GM19468 (cell line): ENCODE results near the gene RNF114.
A peak's percentile ranks its signal among the peaks of the same experiment; 100 is the strongest.

Experiments
- ATAC-seq: cut with Tn5 transposase; IDR thresholded peaks from one replicate; pipeline ENCODE4 v1.9.1; 2021; ENCODE audit warnings: mild to moderate bottlenecking, moderate library complexity, moderate number of reproducible peaks; ENCODE audit not compliant: unreplicated experiment; ENCODE audit errors: extremely low read depth

RNF114 gene

DNA sequence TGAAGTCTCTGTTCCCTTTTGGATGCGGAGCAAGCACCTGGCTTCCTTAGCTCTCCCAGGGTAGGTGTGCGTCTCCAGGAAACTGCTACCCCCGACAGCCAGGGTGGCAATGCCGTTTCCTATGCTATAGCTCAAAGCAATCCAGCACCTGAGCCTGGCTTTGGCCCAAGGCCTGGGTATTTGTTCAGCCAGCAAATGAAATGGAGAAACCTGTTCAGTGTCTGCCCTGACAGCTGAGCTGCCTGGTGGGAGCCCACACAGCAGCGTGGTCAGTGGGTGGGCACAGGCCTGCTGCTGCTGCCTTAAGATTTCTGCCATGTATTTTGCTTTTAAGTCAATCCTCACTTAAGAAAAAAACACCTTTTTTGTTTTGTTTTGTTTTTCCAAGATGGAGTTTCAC, 34.6 kb upstream of the RNF114 start:
- ATAC-seq = no peak

DNA sequence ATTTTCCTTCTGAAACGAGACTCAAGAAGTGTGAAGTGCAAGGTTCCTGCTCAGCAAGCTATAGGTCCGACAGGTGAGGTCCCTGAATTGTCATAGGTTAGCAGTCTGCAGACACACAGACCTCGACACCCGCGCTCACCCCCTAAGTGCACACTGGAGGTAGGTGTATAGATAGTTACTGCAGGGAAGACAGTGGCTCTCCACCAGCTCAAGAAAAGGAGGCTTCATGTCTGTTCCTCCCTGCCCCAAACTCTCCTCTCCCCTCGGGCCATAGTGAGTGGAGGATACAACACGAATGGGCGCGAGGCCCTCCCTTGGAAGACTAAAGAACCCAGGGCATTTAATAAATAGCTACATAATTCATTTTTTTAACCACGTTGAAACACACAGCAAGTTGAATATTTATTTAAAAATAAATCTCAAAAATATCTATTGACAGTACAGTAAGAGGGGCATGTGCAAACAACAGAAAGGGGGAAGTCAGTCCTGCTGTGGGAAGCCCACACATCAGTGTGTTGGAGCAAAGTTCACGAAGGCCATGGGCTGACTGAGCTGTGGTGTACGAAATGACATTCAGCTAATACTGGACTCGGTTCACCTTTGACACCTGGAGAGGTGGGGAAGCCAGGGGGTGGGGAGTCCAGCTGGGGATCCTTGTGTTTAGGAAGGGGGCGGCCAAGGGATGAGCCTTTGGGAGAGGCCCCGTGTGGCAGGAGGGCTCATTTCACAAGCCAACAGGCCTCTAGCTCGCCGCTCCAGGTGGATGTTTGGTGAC, 31.6 kb upstream of the RNF114 start:
- ATAC-seq = no peak

DNA sequence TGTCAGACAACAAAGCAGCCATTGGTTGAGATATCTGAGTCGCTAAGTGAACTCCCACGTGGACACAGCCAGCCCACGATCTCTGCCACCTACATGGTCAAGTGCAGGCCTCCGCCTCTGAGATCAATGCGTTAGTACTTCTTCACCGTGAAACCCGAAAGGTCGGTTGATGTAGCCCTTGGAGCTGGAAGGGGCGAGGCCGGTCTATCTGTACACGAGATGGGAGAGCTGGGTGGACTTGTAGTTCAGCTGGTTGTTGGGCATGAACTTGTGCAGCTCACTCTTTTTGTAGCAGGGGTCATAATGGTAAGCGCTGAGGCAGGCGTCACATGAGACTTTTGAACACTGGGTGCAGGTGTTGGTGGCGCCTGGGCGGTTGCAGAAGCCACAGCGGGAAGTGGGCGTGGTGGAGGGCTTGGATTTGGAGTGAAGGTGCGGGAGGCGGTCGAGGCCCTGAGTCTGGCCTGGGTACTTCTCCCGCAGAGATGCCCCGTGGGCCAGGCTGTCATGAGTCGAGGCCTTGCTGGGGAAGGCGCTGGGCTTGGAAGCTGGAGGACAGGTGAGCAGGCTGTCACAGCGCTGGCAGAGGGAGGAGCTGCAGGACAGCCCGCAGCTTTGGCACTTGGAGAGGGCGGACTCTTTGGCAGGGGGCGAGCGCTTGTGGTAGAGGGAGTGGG, 30.6 kb upstream of the RNF114 start:
- no peak for ATAC-seq

DNA sequence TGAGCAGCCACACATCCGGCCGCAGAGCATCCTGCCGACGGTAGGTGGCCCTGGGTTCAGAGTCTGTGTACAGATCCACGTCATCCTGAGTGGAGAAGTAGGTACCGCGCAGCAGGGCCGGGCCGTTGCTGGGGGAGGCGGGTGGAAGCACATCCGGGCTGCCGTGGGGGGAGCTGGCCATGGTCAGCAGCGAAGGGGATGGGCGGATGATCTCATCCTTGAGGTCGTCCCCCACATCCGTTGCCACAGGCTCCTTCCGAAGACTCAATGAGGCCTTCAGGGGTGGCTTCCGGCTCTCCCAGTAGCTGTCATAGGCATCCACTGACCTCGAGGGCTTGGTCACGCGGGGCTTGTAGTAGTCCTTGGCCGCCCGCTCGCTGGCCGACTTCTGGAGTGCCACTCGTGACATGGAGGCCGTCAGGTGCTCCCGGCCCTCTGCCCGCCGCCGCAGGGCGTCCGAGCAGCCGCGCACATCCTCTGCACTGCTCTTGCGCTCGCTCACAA, 30.0 kb upstream of the RNF114 start:
- ATAC-seq = no peak

DNA sequence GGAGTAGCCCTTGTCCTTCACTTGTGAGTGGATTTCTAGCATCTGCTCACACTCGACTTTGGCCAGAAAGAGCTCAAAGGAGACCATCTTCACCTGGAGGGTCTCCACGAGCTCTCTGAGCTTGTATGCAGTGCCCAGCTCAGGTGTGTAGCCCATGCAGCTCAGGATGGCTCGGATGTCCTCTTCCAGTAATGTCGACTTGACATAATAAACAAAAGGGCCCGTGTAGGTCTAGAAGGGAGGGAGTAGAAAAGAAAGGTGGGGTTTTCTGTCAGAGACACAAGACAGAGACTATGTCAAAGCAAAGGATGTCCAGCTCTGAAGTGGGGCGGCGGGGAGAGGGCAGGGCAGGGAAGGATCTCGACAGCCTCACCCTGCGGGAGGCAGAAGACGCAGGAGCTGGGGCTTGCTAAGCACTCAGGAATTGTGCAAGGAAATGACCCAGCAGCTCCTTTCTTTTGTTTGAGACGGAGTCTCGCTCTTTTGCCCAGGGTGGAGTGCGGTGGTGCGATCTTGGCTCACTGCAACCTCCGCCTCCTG, 29.5 kb upstream of the RNF114 start:
- no peak for ATAC-seq

DNA sequence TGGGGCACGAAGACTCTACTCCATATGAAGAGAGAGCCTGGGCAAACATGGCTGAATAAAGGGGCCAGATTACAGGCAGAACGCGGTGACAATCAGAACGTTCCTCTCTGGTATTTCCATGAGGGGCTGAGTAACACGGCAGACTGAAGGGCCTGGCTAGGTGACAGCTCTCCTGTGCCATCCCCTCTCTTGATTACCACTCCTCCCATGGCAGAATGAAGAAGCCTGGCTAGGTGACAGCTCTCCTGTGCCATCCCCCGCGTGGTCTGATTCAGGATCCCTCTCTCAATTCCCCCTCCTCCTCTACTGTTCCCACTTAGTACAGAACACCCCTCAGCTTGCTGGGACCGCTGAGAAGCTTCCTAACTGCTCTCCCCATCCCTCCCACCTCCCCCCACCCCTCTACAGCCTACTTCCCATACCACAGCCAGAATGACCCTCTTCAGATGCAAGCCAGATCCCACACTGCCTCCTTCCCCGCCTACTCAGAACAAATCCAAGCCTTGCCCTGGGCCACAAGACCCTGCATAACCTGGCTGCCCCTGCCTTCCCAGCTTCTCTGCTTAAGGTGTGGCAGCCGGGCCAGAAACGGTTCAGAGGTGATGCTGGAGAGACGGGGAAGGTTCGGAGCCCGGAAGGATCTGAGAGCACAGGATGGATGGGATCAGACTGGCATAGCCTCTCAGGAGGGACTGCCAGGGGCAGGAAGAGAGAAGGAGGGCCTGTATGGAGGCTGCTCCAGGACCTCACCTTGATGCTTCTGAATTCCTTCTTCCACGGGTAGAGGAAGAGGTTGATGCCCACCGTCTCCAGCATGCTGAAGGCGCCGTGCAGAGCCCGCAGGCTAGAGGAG, 28.6 kb upstream of the RNF114 start:
- no peak for ATAC-seq

DNA sequence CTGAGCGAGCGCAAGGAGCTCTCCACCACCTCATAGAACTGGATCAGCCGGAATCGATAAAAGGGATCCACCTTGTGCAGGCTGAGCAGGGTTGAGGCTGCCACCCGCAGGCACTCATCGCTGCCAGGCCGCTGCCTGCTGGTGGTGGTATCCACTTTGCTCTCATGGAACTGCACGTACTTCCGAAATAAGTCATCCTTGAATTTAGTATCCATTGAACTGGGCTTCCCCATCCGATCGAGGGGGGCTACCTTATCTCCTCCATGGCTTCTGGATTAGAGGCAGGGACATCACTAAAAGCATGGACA, 28.0 kb upstream of the RNF114 start:
- ATAC-seq = no peak

DNA sequence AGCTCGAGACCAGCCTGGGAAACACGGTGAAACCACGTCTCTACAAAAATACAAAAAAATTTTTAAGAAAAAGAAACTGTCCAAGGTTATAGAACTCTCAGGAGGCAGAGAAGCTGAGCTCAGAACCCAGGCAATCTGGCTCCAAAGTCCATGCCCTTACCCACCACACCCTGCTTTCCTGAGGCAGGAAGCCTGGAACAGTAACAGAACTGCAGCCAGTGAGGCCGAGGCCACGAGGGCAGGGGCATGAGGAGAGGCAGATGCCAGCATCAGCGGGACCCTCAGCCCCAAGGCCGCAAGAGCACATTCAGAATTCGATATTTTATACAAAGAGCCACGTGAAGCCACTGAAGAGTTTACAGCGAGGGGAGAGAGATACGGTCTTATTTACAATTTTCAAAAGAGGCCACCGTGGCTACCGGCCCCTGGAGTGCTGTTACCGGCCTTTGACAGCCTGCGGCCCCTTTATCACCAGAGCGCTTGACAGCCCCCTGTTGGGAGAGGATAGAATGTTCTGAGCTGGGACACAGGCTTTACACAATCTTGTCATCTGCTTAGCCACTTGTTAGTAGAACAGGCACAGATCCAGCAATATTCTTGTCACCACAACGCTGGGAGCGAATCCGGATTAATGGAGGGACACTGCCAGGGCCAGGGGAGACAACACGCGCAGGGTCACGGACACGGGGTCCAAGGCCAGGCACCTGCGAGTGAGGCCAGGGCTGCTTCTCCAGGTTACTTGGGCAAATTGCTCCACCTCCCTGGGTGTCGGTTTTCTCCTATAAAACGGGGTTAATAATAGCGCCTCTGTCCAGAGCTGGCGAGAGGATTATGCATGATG, 26.5 kb upstream of the RNF114 start:
- ATAC-seq = no peak

DNA sequence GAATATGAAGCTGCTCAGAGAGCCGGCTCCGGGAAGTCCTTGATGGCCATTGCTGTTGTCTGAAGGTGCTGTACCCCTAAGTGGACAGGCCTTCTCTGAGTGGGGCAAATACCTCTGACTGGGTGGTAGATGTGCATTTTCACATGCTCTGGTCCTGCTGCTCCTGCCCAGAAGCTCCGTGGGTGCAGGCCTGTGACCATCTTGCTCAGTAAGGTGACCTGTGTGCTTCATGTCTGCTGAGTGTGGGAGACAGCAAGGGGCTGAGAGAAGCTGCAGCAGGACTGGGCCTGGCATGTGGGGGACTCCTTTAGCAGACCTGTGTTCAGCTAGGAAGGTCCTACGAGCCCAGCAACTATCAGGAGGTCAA, 25.9 kb upstream of the RNF114 start:
- no peak for ATAC-seq

DNA sequence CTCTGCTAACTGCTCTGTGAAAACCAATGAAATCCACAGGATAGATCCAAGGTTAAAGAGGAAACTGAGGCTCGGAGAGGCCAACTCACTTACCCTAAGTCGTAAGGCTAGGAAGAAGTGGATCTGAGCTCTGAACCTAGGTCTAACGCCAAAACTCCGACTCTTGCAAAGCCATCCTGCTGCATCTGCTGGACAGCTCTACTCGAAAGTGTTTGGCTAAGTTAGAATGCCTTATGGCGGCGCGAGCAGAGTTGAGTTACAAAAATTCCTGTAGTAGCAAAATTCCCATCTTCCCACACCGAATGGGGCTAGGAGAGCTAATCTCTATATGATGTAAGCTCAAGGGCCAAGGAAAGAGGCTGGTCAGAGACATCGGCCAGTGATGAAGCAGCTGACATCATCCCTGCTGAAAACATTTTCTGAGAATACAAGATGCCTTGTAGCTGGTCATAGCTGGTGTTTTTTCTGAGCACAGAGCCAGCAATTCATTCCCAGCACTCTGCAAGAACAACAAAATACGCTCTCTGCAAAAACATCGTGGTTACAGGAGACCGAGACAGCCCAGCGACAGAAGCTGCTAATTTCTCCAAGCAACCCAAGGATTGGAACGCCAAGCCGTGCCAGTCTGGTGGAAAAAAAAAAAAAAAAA, 22.7 kb upstream of the RNF114 start:
- no peak for ATAC-seq

DNA sequence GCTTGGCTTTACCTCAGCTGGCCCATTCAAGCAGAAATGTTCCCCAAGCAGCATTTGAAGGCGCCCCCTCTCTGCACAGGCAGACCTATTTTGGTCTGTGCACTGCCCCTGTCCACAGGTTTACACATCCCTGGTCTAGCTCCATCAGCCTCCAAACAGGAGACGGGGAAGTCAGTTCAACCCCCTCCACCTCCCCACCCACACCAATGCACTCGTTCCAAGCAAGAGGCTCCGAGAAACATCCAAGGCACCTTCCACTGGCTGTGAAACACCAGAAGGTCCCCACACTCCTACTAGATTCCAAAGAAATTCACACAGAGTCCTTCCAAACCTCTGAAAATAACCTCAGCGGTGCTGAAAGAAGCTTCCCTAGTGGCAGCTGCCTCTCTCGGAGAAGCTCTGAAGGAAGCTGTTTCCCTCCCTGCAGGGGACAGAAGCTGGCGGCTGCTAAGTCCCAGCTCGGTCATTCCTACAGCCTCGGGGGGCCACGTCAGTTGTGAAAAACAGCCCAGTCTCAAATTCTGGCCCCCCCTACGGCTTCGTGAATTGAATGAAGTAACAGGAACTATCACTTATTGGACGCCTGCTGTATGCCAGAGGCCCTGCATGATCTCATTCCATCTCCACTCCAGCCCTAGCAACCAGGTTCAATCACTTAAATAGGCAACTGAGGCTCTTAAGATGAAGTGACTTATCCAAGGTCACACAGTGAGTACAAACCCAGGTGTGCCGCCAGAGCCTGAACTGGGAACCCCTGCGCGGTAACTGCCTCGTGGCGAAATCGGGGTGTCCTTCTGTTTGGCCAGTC, 21.7 kb upstream of the RNF114 start:
- ATAC-seq = no peak

DNA sequence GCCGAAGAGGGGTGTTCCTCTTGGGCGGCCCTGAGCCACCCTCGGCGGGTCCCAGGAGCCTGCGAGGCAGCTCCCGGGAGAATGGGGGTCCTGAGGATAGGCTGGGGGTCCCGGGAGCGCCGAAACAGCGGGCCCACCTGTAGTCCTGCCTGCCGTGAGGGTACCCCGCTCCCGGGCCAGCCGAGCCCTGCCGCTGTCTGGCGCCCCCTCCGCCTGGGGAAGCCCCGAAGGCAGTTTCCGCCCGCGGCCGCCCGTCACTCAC, 21.1 kb upstream of the RNF114 start:
- ATAC-seq = no peak

DNA sequence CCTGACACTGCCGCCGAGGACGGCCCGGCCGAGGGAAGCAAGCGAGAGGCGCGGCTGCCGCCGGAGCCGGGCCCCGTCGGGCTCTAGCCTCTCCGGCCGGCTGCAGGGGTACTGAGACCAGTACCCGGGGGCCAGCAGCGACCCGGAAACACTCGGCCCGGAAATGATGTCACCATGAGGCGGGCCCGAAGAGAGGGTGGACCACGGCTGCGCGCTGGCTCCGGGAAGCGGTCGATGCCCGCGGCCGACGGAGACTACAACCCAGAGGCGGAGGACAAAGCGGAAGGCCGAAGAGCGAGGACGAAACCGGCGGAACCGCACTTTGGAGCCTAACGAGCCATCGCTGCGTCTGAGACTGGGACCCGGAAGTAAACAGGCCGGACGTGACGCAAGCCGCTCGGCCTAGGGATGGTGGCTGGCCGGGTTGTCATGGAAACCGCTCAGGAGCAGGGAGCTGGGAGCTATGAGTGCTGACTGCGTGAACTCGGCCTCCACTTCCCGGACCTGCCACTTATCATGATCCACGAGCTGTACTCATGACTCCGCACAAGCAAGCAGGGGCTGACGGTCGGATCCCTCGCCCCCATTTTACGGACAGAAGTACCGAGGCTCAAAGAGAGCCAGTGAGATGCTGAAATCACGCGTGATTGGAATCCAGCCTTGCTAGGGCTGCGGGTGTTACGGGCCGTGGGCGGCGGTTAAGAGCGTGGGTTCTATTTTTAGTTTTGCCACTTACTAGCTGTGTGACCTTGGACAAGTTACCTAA, 20.6 kb upstream of the RNF114 start, which contains the start of gene SPATA2:
SPATA2 (minus strand) TSS at position 150 of the 766 bp plus-strand sequence. CDS start 7,039 bp downstream, outside the sequence.
- peak; percentile 27 for ATAC-seq

DNA sequence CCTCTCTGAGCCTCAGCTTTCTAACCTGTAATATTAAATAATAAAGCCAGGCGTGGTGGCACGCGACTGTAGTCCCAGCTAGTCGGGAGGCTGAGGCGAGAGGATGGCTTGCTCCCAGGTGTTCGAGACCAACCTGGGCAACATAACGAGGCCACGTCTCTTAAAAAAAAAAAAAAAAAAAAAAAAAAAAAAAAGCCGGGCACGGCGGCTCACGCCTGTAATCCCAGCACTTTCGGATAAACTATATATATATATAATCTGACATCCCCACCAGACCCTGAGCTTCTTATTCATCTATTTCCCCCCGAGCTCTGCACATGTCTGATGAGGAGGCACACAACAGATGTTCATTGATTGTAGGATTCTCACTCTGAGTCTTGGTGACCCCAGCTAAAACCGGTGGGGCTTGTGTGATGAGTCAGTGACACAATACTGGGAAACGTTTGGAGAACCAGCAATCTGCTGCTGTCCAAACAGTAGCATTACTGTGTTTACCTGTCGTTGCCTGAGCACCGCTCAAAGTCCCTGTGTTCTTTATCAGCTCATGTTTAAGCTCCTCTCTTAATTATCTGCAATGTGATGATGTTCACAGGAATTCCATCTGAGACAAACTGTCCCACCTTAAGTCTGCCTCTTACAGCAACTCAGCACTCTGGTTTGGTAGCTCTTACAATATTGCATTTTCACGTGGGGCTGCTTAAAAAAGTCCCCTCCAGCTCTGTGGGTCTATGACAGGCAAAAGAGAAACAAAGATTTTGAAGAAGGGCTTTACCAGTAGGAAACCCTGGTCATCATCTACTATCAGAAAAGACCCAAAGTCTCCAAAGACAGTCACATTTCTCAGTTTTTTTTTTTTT, 19.8 kb upstream of the RNF114 start:
- no peak for ATAC-seq

DNA sequence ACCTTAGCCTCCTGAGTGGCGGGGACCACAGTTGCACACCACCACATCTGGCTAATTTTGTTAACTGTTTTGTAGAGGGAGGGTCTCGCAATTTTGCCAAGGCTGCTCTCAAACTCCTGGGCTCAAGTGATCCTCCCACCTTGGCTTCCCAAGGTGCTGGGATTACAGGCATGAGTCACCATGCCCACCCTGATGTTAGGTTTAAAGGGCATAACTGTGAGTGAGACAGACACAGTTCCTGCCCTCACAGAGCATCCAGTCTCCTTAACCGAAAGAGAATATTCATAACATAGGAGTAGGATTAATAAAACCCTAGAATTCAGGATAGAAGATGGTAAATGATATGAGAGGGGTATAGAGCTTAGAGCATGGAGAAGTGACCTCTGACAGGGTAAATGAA, 17.8 kb upstream of the RNF114 start:
- no peak for ATAC-seq

DNA sequence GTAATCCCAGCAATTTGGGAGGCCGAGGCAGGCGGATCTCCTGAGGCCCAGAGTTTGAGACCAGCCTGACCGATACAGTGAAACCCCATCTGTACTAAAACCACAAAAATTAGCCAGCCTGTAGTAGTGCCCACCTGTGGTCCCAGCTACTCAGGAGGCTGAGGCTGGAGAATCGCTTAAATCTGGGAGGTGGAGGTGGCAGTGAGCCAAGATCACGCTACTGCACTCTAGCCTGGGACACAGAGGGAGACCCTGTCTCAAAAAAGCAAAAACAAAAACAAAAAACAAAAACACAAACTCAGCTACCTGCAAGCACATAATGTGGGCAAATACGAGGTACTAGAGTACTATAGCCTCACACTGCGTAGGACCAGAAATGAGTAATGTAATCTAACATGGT, 17.2 kb upstream of the RNF114 start:
- no peak for ATAC-seq

DNA sequence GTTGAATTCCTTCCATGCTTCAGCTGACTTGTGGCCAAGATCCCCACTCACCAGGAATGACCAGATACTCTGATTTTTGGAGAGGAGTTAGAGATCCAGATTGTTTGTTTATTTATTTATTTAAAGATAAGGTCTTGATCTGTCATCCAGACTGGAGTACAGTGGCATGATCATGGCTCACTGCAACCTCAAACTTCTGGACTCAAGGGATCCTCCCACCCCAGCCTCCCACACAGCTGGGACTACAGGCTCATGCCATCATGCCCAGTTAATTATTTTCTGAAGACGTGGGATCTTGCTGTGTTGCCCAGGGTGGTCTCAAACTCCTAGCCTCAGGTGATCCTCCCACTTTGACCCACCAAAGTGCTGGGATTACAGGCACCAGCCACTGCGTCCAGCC, 16.7 kb upstream of the RNF114 start:
- no peak for ATAC-seq
